DND-41 (cell line): ENCODE data around the gene COPA.

Source experiments
- CTCF ChIP-seq: IDR thresholded peaks from 2 replicates; pipeline ENCODE4 v1.5.1; 2012; ENCODE audit warnings: borderline replicate concordance, low read length, moderate library complexity, mild to moderate bottlenecking; ENCODE audit not compliant: poor library complexity, severe bottlenecking; ENCODE audit errors: extremely low read depth
- EZH2 ChIP-seq: IDR thresholded peaks from 3 replicates; pipeline ENCODE4 v1.6.1; 2012; ENCODE audit warnings: borderline replicate concordance, low read depth, mild to moderate bottlenecking, moderate library complexity, low read length, inconsistent platforms; ENCODE audit not compliant: severe bottlenecking

GRCh38 chr1:160267284-160267991 lies 75.6 kb downstream of the COPA start:
- no peak for TF ChIP-seq CTCF
- no peak for TF ChIP-seq EZH2
